Fibroblast of skin of right biceps (primary cell): ENCODE results near the gene UBE2S.
"Not testable (repeated sequence)": the region's sequence is repeated elsewhere in the genome, so short reads cannot be mapped to it uniquely, and the experiment has no call there.

Experiments used
- DNase-seq: peaks from one replicate; pipeline ENCODE4 v3.0.0-alpha.2; 2013

The UBE2S gene

DNA sequence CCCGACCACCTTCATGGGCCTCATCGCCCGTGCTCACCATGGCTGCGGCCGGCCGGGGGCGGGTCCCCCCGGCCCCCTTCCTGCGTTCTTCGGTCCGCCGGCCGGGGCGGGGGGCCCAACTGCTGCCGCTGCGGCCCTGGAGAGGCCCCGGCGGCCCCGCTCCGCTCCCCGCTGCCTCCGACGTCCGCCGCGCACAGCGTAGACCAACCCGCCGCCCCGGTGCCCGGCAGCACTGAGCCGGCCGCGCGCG, at the start of gene UBE2S:
Gene UBE2S, minus strand, starts transcription at position 239 of the 250 bp plus-strand sequence. Its CDS starts 199 bp downstream, at position 40.
- DNase-seq: not testable (repeated sequence)

DNA sequence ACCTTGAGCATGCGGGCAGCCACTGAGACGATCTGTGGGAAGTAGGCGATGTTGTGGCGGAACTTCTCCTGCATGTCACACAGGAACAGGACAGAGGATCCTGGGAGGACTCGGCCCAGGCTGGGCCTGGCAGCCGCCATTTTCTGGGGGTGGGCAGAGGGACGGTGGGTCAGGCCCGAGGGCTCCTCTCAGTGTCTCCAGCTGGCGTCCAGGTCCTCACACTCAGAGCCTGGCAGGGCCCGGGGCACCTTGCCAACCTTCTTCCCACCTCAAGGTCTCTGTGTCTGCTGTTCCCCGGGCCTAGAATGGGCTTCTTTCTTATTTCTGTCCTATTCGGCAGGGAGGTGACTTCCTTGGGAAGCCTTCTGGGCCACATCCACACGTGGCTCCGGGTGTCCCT, 48.8 kb upstream of the UBE2S start:
- no peak for DNase-seq

DNA sequence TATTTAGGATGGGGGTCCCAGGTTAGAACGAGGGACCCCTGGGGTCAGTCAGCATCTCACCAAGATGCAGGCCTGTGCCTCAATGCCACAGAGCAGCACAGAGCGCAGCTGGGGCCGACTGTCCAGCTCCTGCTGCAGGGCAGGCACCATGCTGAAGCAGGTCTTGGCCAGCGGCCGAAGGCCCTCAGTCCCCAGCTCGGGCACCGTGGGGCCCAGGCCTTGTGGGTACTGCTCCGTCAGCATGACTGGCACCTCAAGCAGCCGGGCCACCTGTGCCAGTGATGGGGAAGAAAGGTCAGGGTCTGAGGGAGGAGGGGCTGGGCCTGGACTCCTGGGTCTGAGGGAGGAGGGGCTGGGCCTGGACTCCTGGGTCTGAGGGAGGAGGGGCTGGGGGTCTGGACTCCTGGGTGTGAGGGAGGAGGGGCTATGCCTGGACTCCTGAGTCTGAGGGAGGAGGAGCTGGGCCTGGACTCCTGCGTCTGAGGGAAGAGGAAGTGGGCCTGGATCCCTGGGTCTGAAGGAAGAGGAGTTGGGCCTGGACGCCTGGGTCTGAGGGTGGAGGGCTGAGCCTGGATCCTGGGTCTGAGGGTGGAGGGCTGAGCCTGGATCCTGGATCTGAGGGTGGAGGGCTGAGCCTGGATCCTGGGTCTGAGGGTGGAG, 48.1 kb upstream of the UBE2S start:
- DNase-seq: no peak

GRCh38 chr19:55454787-55455243, 47.2 kb upstream of the UBE2S start:
- peak; percentile 20 for DNase-seq

GRCh38 chr19:55453511-55454260, 46.1 kb upstream of the UBE2S start:
- DNase-seq: no peak

DNA sequence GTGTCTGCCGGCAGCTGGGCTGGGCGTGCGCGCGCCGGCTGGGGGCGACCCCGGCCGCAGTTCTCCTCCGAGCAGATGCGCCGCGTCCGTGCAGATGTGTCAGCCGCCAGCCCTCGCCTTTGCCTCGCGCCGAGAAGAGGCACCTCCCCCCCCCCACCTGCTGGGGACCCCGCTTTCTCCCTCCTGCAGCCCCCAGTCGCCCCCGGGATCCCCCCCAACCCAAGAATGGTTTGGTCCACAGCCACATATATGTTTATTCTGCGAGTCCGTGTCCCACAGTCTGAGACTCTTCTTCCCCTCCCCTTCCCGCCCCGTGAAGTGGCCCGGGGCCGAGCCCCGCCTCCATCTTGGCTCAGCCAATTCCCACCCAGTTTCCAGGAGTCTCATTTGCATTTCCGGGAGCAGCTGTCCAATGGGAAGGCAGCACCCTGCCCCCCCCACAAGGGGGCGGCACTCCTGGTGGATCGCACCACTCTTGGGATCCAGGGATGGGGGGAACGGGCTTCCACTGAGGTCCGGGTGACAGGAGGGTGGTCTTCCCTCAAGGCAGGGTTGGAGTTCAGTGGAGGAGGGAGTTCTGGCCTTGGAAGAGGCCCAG, 45.3 kb upstream of the UBE2S start:
- DNase-seq: peak; percentile 76

- DNase-seq: no peak
Measured at GRCh38 chr19:55451965-55452748, 44.6 kb upstream of the UBE2S start.

- no peak for DNase-seq
Measured at GRCh38 chr19:55451163-55451964, 43.8 kb upstream of the UBE2S start.

DNA sequence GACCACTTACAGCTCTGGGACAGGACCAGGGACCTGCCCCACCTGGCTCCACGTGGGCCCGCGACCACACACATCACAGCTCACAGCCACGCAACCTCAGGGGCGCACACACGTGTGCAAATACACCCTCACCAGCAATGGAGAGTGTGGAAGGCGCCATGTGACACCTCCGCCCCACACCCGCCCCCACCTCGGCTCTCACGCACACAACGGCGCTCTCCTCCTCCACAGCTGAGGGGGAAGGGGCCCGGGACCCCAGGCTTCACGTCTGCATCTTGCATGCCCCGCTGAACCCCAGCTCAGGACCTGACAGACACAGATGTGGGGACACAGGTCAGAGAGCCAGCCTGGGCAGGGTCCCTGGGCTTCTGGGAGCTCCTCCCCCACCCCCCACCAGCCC, 41.9 kb upstream of the UBE2S start:
- no peak for DNase-seq

- not testable (repeated sequence) for DNase-seq
Measured at GRCh38 chr19:55448175-55448490, 40.5 kb upstream of the UBE2S start.

DNA sequence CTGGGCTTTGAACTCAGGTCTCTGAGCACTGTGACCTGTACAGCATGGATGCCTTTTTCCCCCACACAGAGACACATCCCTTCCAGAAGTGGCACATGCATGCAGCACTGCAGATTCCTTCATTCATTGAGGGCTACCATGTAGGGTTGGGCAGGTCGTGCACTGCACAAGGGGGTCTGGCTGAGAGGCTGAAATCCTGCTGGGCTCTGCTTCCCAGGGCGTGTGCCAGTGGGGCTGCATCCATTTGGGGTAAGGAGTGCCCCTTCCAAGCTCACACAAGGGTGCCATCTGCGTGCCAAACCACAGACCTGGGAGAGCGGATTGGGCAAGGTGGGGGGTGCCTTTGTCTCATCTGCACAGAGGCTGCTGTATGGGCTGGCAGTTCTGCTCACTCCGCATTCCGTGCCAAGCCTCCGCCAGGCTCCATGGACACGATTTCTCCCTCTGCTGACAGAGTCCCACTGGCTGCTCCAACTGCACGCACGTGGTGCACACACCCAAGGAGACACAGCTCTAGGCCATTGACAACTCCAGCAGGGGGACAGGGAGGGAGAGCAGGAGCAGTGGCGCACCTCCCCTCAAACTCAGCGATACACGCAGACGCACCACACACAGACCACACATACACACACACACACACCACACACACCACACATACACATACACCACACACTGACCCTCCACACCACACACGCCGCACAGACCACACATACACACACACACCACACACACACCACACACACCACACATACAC, 40.0 kb upstream of the UBE2S start:
- peak; percentile 27 for DNase-seq

- no peak for DNase-seq
Measured at GRCh38 chr19:55446060-55446459, 38.5 kb upstream of the UBE2S start.

GRCh38 chr19:55444646-55445045, 37.1 kb upstream of the UBE2S start:
- no peak for DNase-seq

- DNase-seq: no peak
Measured at GRCh38 chr19:55443824-55444480, 36.4 kb upstream of the UBE2S start.

DNA sequence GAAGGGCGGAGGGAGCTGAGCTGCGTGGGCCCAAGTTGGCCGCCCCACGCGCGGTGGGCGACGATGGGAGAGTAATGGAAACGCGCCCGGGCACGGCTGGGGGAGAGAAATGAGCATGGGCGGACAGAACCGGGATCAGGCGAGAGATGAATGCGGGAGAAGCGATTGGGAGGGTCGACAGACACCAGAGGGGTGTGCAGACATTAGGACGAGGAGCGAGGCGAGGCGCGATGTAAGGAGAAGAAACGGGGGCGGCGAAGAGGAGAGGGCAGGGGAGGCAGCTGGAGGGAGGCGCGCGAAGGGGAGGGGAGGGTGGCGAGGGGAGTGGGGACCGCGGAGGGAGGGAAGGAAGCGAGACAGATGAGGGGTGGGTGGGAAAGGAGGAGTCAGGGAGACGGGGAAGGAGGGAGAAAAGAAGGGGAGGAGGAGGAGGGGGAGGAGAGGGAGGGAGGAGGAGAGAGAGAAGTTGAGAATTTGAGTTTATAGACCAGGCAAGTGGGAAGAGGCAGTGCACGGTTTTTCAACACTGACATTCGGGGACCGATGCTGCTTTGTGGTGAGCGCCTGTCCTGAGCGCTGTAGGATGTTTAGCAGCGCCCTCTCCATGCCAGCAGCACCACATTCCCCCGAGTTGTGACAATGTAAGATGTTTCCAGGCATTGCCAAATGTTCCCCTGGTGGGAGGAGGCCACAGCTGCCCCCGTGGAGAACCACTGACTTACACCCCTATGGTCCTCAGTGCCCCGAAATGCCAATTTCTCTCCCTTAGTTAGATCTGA, 35.6 kb upstream of the UBE2S start, which contains the start of gene SHISA7:
Gene SHISA7, minus strand, starts transcription at position 256 of the 779 bp plus-strand sequence. CDS start 437 bp downstream, outside the sequence.
- DNase-seq: no peak

DNA sequence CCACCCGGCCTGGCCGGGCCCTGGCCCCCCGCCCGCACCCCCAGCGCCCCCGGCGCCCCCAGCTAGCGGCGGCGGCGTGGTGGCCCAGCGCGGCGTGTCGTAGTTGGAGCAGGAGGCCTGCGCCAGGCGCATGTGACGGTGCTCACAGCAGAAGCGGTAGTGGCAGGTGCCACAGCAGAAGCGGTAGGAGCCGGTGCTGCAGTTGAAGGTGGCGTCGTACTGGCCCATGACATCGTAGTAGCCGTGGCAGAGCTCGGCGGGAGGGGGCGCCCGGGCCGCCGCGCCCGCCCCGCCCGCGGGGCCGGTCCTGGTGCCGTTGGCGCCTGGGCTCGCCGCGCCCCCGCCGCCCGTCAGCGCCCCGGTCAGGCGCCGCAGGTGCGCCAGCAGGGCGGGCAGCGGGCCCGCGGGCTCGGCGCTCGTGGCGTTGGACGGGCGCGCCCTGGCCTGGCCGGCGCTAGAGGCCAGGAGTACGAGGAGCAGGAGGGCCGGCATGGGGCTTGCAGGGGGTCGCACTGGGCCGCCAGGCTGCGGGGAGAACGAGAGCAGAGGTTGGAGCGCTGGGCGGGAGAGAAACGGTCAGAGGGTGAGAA, 34.9 kb upstream of the UBE2S start:
- DNase-seq: no peak

- no peak for DNase-seq
Measured at GRCh38 chr19:55441692-55442321, 34.2 kb upstream of the UBE2S start.

DNA sequence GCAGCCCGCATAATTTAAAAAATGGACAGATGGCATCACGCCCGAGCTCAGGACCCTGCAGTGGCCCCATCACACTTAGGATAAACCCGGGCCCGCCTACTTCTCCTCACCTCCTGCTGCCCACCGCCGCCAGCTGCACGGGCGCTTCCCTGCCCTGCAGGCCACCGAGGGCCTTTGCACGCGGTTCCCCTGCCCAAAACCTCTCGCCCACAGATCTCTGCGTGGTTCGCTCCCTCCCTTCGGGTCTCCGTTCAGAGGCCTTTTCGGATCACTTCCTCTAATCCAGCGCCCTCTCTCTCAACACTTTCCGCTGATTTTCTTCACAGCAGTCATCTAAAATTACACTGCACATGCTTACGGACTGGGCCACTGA, 33.7 kb upstream of the UBE2S start:
- no peak for DNase-seq

DNA sequence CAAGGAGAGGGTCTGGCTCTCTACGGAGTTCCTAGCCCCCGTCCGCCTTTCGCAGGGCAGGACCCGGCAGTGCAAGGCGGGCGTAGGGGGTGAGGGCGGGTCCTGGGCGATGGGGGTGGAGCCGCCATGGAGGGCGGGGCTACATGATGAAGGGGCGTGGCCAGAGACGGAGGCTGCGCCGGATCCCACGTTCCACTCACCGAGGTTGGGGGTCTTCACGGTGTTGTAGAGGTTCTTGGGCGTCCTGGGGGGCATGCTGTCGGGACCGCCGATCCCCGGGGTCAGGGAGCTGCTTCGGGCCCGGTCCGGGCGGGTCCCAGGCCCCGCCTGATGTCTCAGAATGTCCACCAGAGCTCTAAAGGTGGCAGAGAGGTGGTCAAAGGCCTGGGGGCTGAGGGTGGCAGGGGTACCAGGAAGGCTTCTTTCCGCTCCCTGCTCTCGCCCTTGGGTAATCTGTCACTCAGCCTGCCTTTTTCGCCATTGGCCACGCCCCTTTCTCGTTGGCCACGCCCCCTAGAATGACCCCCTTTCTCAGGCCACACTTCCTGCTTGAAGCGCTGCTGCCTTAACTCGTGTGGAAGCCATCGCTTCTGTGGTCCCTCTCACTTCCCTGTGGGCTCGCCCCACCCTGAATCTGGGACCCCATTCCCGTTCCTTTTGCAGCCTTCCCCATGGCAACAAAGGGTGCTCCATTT, 33.0 kb upstream of the UBE2S start:
- no peak for DNase-seq
